ENCODE results near the gene VMP1.
"Not testable (repeated sequence)": the region's sequence is repeated elsewhere in the genome, so short reads cannot be mapped to it uniquely, and the experiment has no call there.

The VMP1 gene

GRCh38 chr17:59783221-59784047, 76.0 kb downstream of the VMP1 start:
- no peak for DNase-seq

GRCh38 chr17:59785091-59785799, 77.8 kb downstream of the VMP1 start:
- no peak for DNase-seq

GRCh38 chr17:59786213-59786535, 78.7 kb downstream of the VMP1 start:
- no peak for DNase-seq

- DNase-seq: peak; percentile 51
Measured at GRCh38 chr17:59786536-59787319, 79.3 kb downstream of the VMP1 start.

- not testable (repeated sequence) for DNase-seq
Measured at GRCh38 chr17:59789849-59790248, 82.4 kb downstream of the VMP1 start.

GRCh38 chr17:59790418-59790817, 83.0 kb downstream of the VMP1 start:
- not testable (repeated sequence) for DNase-seq

- no peak for DNase-seq
Measured at GRCh38 chr17:59790910-59791309, 83.5 kb downstream of the VMP1 start.

GRCh38 chr17:59791603-59792457, 84.4 kb downstream of the VMP1 start:
- no peak for DNase-seq

GRCh38 chr17:59792458-59792823, 85.0 kb downstream of the VMP1 start:
- DNase-seq: not testable (repeated sequence)

GRCh38 chr17:59793205-59793604, 85.8 kb downstream of the VMP1 start:
- no peak for DNase-seq

GRCh38 chr17:59796138-59796537, 88.7 kb downstream of the VMP1 start:
- no peak for DNase-seq

- no peak for DNase-seq
Measured at GRCh38 chr17:59796785-59797205, 89.3 kb downstream of the VMP1 start.

GRCh38 chr17:59798111-59798510, 90.7 kb downstream of the VMP1 start:
- DNase-seq: no peak

- no peak for DNase-seq
Measured at GRCh38 chr17:59800530-59800942, 93.1 kb downstream of the VMP1 start.

GRCh38 chr17:59802160-59802559, 94.7 kb downstream of the VMP1 start:
- no peak for DNase-seq

GRCh38 chr17:59804901-59805465, 97.5 kb downstream of the VMP1 start:
- DNase-seq: no peak

- DNase-seq: not testable (repeated sequence)
Measured at GRCh38 chr17:59806322-59806721, 98.9 kb downstream of the VMP1 start.

- DNase-seq: no peak
Measured at GRCh38 chr17:59807892-59808509, 100.5 kb downstream of the VMP1 start.

- DNase-seq: no peak
Measured at GRCh38 chr17:59810894-59811153, 103.4 kb downstream of the VMP1 start.

- DNase-seq: no peak
Measured at GRCh38 chr17:59811209-59811608, 103.8 kb downstream of the VMP1 start.

GRCh38 chr17:59812139-59812538, 104.7 kb downstream of the VMP1 start:
- no peak for DNase-seq

- DNase-seq: no peak
Measured at GRCh38 chr17:59814276-59814675, 106.8 kb downstream of the VMP1 start.

Measured in activated CD4-positive, alpha-beta T cell treated with anti-CD3 and anti-CD28 coated beads, Interleukin-2, amount 50 U/mL, for 1 hour (primary cell).